HCT116 (cell line): ENCODE results near the gene SEBOX.

Source experiments
- CEBPB ChIP-seq: IDR thresholded peaks from 2 replicates; pipeline ENCODE4 v1.6.1; 2012; ENCODE audit warnings: low read depth
- CTCF ChIP-seq, 3 experiments: fragments of 200-600 bp in 1 of 3; sonication (generic) in 1 of 3; IDR thresholded peaks in 2 of 3; conservative IDR thresholded peaks in 1 of 3; 2 replicates each; pipeline ENCODE4 v1.5.1; 2012 to 2017; ENCODE audit warnings: low read depth in 2 of 3, low read length in 2 of 3, antibody characterized with exemption in 1 of 3, borderline replicate concordance in 1 of 3, control low read depth in 1 of 3, mild to moderate bottlenecking in 1 of 3, mixed read lengths in 1 of 3, mixed run types in 1 of 3, moderate library complexity in 1 of 3; ENCODE audit not compliant: insufficient read depth in 1 of 3
- EZH2 ChIP-seq: fragments of 200-600 bp; sonication (generic); IDR thresholded peaks from 2 replicates; pipeline ENCODE4 v1.6.1; 2017; ENCODE audit warnings: antibody characterized with exemption, mixed run types
- MAX ChIP-seq: IDR thresholded peaks from 2 replicates; pipeline ENCODE4 v1.6.1; 2012
- POLR2A ChIP-seq: IDR thresholded peaks from 2 replicates; pipeline ENCODE4 v1.7.0; 2011; ENCODE audit warnings: borderline replicate concordance; ENCODE audit not compliant: insufficient read depth, insufficient read length; ENCODE audit errors: extremely low read depth
- POLR2AphosphoS5 ChIP-seq: IDR thresholded peaks from 2 replicates; pipeline ENCODE4 v1.6.1; 2011; ENCODE audit warnings: mild to moderate bottlenecking, low read depth, low read length, moderate library complexity
- RAD21 ChIP-seq: IDR thresholded peaks from 2 replicates; pipeline ENCODE4 v1.6.1; 2012; ENCODE audit warnings: low read depth, mild to moderate bottlenecking
- SRF ChIP-seq: IDR thresholded peaks from 2 replicates; pipeline ENCODE4 v1.6.1; 2012; ENCODE audit warnings: low read depth
- YY1 ChIP-seq: IDR thresholded peaks from 2 replicates; pipeline ENCODE4 v1.6.1; 2011; ENCODE audit warnings: low read length, low read depth, moderate library complexity, mild to moderate bottlenecking; ENCODE audit not compliant: insufficient replicate concordance; ENCODE audit errors: extremely low read depth
- ZBTB33 ChIP-seq: IDR thresholded peaks from 2 replicates; pipeline ENCODE4 v1.6.1; 2011; ENCODE audit warnings: mild to moderate bottlenecking, low read length, moderate library complexity; ENCODE audit not compliant: insufficient replicate concordance; ENCODE audit errors: extremely low read depth
- ZNF274 ChIP-seq: fragments of 200-500 bp; sonication (Bioruptor generic); IDR thresholded peaks from 2 replicates; pipeline ENCODE4 v1.6.1; 2014; ENCODE audit warnings: mild to moderate bottlenecking, low read depth, low read length, inconsistent platforms

GRCh38 chr17:28404812-28405570, 40.0 kb upstream of the SEBOX start:
- TF ChIP-seq SRF (no peak), CTCF (IDR thresholded peaks at IDR 0.05 in 2 of 3, conservative IDR thresholded peaks at IDR 0.05 in 1 of 3; ENCODE audit: borderline replicate concordance in 1 of 3, insufficient read depth in 1 of 3, low read depth in 2 of 3, low read length in 2 of 3) (no peak), EZH2 (no peak), POLR2AphosphoS5 (no peak), ZNF274 (no peak), RAD21 (no peak), CEBPB (no peak), POLR2A (no peak), MAX (no peak), YY1 (no peak), ZBTB33 (no peak)
